Measurements from ENCODE around the gene METTL21A. TPM values are rescaled to one million over a fixed set of nuclear protein-coding genes. Genes with fewer than 3 reads are reported as not detected.

Gene METTL21A
- 23.1 to 29.1 TPM (median 26.4 TPM) in 5 replicates for total RNA-seq (2022; extraction: Qiagen RNA extraction; ENCODE audit: low read depth)

DNA sequence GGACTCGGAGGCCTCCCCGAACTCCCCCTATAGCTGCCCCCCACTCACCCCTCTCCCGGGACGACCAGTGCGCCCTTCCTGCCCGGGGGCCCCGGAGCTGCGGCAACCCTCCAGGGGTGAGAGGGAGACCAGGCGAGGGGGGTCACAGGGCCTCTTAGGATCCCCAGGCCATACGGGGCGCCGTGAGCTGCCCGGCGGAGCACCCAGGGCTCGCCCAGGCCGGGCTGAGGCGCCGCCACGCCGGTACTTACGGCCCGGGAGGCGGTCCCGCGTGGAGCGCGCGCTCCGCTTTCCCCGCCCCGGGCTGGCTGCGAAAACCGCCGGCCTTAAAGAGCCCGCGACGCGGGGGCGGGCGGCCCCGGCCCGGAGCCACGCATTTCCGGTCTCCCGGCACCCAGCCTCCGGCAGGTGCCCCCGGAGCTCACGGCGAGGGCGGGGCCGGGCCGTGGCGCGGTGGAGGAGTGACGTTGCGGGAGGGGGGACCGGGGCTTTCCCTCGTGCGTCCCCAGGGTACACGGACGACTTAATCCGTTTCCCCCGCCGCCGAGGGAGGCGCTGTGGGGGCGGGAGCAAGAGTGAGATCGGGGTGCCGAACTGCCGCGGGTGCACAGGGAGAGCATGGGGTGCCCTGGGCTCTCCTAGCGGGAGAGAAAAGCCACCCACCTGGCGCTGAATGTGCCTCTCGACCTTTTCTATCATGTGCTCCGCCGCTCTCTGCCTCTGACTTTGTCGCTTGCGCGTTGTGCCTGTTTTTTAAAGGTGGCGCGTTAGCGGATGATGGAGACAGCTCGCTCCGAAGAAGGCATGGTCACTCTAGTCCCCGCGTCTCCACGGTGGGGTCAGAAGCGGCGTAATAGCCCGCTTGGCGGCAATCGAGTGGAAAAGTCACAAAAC, at the start of gene METTL21A:
Gene METTL21A, minus strand, starts transcription at position 381 of the 894 bp plus-strand sequence. CDS start 1,019 bp downstream, outside the sequence.

Other genes with a start within 250 kb of the METTL21A start
- 16.4 to 32.4 TPM (median 26.5 TPM) in 5 replicates for gene CREB1, start 95.4 kb downstream of the METTL21A start, total RNA-seq (2022; extraction: Qiagen RNA extraction; ENCODE audit: low read depth)
- gene CCNYL1, start 86.2 kb upstream of the METTL21A start, total RNA-seq (2022; extraction: Qiagen RNA extraction; ENCODE audit: low read depth), result 16.9 to 26.4 TPM (median 19.7 TPM) in 5 replicates
- 3.1 to 4.2 TPM (median 3.6 TPM) in 5 replicates for gene FZD5, start 144.5 kb upstream of the METTL21A start, total RNA-seq (2022; extraction: Qiagen RNA extraction; ENCODE audit: low read depth)

All from A549 treated with ZK216348 at 1 μM for 4 hours (cell line).